ENCODE results near the gene NR2C2AP. TPM values are rescaled to one million over a fixed set of nuclear protein-coding genes. Genes with fewer than 3 reads are reported as not detected.

Gene NR2C2AP
- total RNA-seq, 1 experiment from 2014 or later: 25.7 TPM

DNA sequence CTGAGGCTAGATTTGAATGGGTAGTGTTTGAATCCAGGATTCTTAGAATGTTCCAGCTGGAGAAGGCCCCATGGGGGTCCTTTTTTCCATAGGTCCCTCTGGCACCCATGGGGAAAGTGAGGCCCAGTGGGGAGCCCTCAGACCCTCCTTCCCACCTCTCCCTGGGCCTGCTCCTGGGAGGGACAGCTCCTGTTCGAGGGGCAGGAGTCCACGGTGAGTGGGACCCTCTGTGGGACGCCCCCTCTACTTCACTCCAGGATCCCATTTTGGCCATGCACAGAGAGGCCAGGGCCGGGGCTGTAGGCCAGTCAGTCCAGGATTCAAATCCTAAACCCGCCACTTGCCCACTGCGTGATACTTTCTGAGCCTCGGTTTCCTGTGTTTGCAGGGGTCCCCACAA lies 40.7 kb downstream of the NR2C2AP start:
- Mint-ChIP-seq H3K4me3 (ENCODE audit: unreplicated experiment) (no peak overlapping the region), H3K27ac (ENCODE audit: unreplicated experiment) (no peak overlapping the region), H3K9me3 (ENCODE audit: unreplicated experiment) (no peaks in the 10 kb centered on the region), H3K27me3 (ENCODE audit: insufficient read depth, unreplicated experiment) (no peaks in the 10 kb centered on the region), H3K4me1 (ENCODE audit: low read depth, unreplicated experiment) (no peaks in the 10 kb centered on the region), H3K36me3 (ENCODE audit: insufficient read depth, unreplicated experiment) (no peaks in the 10 kb centered on the region)
- H3K4me3 ChIP-seq (ENCODE audit: low read depth, low read length): no peak overlapping the region
- intact Hi-C loops (cut with micrococcal nuclease; ENCODE audit: unreplicated experiment): no loop called here
- DNase-seq: no peak
- ChIA-PET POLR2A (no interaction called here), CTCF (no interaction called here)
- H3K4me1 ChIP-seq: no peaks in the 10 kb centered on the region
- H3K9me3 ChIP-seq: no peaks in the 10 kb centered on the region
- TF ChIP-seq, protein P1, sequence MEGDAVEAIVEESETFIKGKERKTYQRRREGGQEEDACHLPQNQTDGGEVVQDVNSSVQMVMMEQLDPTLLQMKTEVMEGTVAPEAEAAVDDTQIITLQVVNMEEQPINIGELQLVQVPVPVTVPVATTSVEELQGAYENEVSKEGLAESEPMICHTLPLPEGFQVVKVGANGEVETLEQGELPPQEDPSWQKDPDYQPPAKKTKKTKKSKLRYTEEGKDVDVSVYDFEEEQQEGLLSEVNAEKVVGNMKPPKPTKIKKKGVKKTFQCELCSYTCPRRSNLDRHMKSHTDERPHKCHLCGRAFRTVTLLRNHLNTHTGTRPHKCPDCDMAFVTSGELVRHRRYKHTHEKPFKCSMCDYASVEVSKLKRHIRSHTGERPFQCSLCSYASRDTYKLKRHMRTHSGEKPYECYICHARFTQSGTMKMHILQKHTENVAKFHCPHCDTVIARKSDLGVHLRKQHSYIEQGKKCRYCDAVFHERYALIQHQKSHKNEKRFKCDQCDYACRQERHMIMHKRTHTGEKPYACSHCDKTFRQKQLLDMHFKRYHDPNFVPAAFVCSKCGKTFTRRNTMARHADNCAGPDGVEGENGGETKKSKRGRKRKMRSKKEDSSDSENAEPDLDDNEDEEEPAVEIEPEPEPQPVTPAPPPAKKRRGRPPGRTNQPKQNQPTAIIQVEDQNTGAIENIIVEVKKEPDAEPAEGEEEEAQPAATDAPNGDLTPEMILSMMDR (IDR thresholded peaks at IDR 0.05; ENCODE audit: insufficient read depth in 1 of 2, low read depth in 1 of 2, low read length in 1 of 2, severe bottlenecking in 1 of 2, unreplicated experiment in 1 of 2): no peak
- no peaks in the 10 kb centered on the region for H3K36me3 ChIP-seq (ENCODE audit: control insufficient read depth, insufficient read depth, low read length)
- BruUV-seq (replicated peaks): no TSS peak
- H3K27me3 ChIP-seq (replicated peaks; ENCODE audit: control insufficient read depth, insufficient read depth, low read length): no peaks in the 10 kb centered on the region

DNA sequence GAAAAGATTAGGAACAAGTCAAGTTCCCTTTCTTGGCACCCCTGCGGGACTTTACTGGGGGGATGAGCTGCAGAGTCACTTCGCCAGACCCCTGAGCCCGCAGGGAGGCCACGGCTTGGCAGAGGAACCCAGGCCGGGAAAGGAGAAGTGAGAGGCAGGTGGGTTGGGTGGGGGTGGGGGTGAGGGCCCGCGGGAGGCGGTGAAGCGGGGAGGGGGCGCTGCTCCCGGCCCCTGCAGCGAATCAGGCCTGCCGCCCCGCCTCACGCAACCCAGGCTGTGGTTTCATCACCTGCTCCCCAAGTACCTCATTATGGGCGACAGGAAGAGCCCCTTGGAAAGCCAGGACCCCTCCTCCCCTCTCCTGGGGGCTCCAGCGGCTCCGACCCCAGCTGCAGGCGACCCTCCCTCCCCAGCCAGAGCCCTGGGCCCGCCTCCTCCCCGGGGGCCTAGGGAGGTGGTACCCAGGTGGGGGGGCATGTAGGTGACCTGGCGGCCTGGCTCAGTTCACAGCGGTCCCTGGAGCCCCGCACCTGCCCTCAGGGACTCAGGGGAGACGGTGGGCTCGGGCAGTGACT lies 42.7 kb downstream of the NR2C2AP start:
- ChIA-PET CTCF (no interaction called here), POLR2A (no interaction called here)
- Histone ChIP-seq H3K9me3 (no peaks in the 10 kb centered on the region), H3K27me3 (replicated peaks; ENCODE audit: control insufficient read depth, insufficient read depth, low read length) (no peaks in the 10 kb centered on the region), H3K4me1 (no peaks in the 10 kb centered on the region), H3K36me3 (ENCODE audit: control insufficient read depth, insufficient read depth, low read length) (no peaks in the 10 kb centered on the region), H3K4me3 (ENCODE audit: low read depth, low read length) (no peak overlapping the region)
- Mint-ChIP-seq H3K27ac (ENCODE audit: unreplicated experiment) (no peak overlapping the region), H3K9me3 (ENCODE audit: unreplicated experiment) (no peaks in the 10 kb centered on the region), H3K27me3 (ENCODE audit: insufficient read depth, unreplicated experiment) (no peaks in the 10 kb centered on the region), H3K4me1 (ENCODE audit: low read depth, unreplicated experiment) (no peaks in the 10 kb centered on the region), H3K36me3 (ENCODE audit: insufficient read depth, unreplicated experiment) (no peaks in the 10 kb centered on the region), H3K4me3 (ENCODE audit: unreplicated experiment) (no peak overlapping the region)
- no peak for DNase-seq
- TF ChIP-seq, protein P1 (IDR thresholded peaks at IDR 0.05; ENCODE audit: insufficient read depth in 1 of 2, low read depth in 1 of 2, low read length in 1 of 2, severe bottlenecking in 1 of 2, unreplicated experiment in 1 of 2): no peak
- no TSS peak for BruUV-seq (replicated peaks)
- intact Hi-C loops (cut with micrococcal nuclease; ENCODE audit: unreplicated experiment): no loop called here

DNA sequence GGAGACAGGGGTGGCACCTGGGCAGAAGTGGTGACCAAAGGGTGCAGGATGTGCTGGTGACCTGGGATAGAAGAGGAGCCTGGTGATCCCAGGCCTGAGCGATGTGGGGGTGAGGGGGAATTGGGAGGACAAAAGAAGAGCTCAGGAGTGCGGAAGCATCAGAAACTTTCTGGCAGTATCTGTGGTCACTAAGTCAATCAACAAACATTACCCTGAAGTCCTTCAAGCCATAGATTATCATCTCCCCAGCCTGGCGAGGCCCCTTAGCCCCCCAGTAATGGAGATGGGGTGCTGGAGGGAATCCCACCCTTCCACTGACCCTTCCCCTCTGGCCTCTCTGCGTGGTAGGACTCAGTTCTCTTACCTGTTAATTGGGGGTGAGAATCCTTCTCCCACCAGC lies 43.7 kb downstream of the NR2C2AP start:
- Mint-ChIP-seq H3K4me3 (ENCODE audit: unreplicated experiment) (no peak overlapping the region), H3K9me3 (ENCODE audit: unreplicated experiment) (no peaks in the 10 kb centered on the region), H3K27me3 (ENCODE audit: insufficient read depth, unreplicated experiment) (no peaks in the 10 kb centered on the region), H3K27ac (ENCODE audit: unreplicated experiment) (no peak overlapping the region), H3K36me3 (ENCODE audit: insufficient read depth, unreplicated experiment) (no peaks in the 10 kb centered on the region), H3K4me1 (ENCODE audit: low read depth, unreplicated experiment) (no peaks in the 10 kb centered on the region)
- POLR2A ChIA-PET: interaction anchor here (0.6 kb wide), 1 partner anchor 230 kb away, joined by 11 read pairs; no protein-coding TSS in a partner anchor
- Histone ChIP-seq H3K4me3 (ENCODE audit: low read depth, low read length) (no peak overlapping the region), H3K36me3 (ENCODE audit: control insufficient read depth, insufficient read depth, low read length) (no peaks in the 10 kb centered on the region), H3K4me1 (no peaks in the 10 kb centered on the region), H3K27me3 (replicated peaks; ENCODE audit: control insufficient read depth, insufficient read depth, low read length) (no peaks in the 10 kb centered on the region), H3K9me3 (no peaks in the 10 kb centered on the region)
- no TSS peak for BruUV-seq (replicated peaks)
- CTCF ChIA-PET: no interaction called here
- intact Hi-C loops (cut with micrococcal nuclease; ENCODE audit: unreplicated experiment): no loop called here
- DNase-seq: no peak
- TF ChIP-seq, protein P1 (IDR thresholded peaks at IDR 0.05; ENCODE audit: insufficient read depth in 1 of 2, low read depth in 1 of 2, low read length in 1 of 2, severe bottlenecking in 1 of 2, unreplicated experiment in 1 of 2): no peak
